Gastroesophageal sphincter (tissue), 3 donors: Measurements from ENCODE around the gene SPATS2L.

Source experiments
- CTCF ChIP-seq, 4 experiments: fragments of 200-600 bp in 2 of 4; fragments of 450-650 bp in 2 of 4; sonication (generic) in 1 of 4; IDR thresholded peaks; one replicate each; pipeline ENCODE4 v1.5.1; 2017 to 2019; ENCODE audit warnings: antibody characterized with exemption in 4 of 4, mild to moderate bottlenecking in 2 of 4, moderate library complexity in 2 of 4
- POLR2A ChIP-seq, 2 donors: fragments of 450-650 bp; IDR thresholded peaks; one replicate each; pipeline ENCODE4 v1.6.1; 2017; ENCODE audit warnings: antibody characterized with exemption in 2 of 2, mild to moderate bottlenecking in 2 of 2, moderate library complexity in 1 of 2
- POLR2AphosphoS5 ChIP-seq: sonication (generic); formaldehyde crosslinking; IDR thresholded peaks from one replicate; pipeline ENCODE4 v1.6.1; 2017; ENCODE audit warnings: antibody characterized with exemption

GRCh38 chr2:200367155-200367554 is 60.7 kb downstream of the SPATS2L start:
- TF ChIP-seq CTCF (IDR thresholded peaks at IDR 0.05), result no peak
- peak; percentile 11 for TF ChIP-seq POLR2AphosphoS5
- TF ChIP-seq POLR2A (IDR thresholded peaks at IDR 0.05), result no peak
